ENCODE data around the gene DNAJB13. TPM values are rescaled to one million over a fixed set of nuclear protein-coding genes. Genes with fewer than 3 reads are reported as not detected.

The DNAJB13 gene
- total RNA-seq, 3 donors from 2014 or later (not counting 1 experiment from before 2014, with no cell fraction given): 0.45 TPM; not detected in 2

- intact Hi-C loops (cut with micrococcal nuclease): no loop called here
- no peak for DNase-seq
- H3K4me3 ChIP-seq (ENCODE audit: low read length): no peak overlapping the region
- no peaks in the 10 kb centered on the region for H3K4me1 Mint-ChIP-seq
- 97% methylated on average over 8 of the region's 9 CpGs for WGBS (ENCODE audit: insufficient coverage)
- no peak for TF ChIP-seq CTCF (IDR thresholded peaks at IDR 0.05)
- no peak overlapping the region for H3K27ac Mint-ChIP-seq
- no peak overlapping the region for H3K4me3 Mint-ChIP-seq
- no peaks in the 10 kb centered on the region for H3K9me3 ChIP-seq (ENCODE audit: control insufficient read depth, insufficient read depth, low read length)
- H3K27me3 ChIP-seq (ENCODE audit: control insufficient read depth, insufficient read depth, low read length): no peaks in the 10 kb centered on the region
- H3K36me3 ChIP-seq (ENCODE audit: control insufficient read depth, insufficient read depth, low read length): no peaks in the 10 kb centered on the region
- H3K27ac ChIP-seq (ENCODE audit: low read length): no peak overlapping the region
- H3K27me3 Mint-ChIP-seq (ENCODE audit: low read depth in 2 of 2): no peaks in the 10 kb centered on the region
- no peaks in the 10 kb centered on the region for H3K36me3 Mint-ChIP-seq
- H3K4me1 ChIP-seq (ENCODE audit: control insufficient read depth, insufficient read depth, low read length): no peaks in the 10 kb centered on the region
- no peak for ATAC-seq
- peaks cover 5 to 6% of the 10 kb centered on the region in 2 donors for H3K9me3 Mint-ChIP-seq
Observed at GRCh38 chr11:73940801-73941570, 9.8 kb upstream of the DNAJB13 start.

GRCh38 chr11:73942010-73942409, 8.8 kb upstream of the DNAJB13 start:
- intact Hi-C loops (cut with micrococcal nuclease): no loop called here
- Mint-ChIP-seq H3K9me3 (peaks cover 5 to 6% of the 10 kb centered on the region in 2 donors), H3K36me3 (no peaks in the 10 kb centered on the region), H3K27me3 (ENCODE audit: low read depth in 2 of 2) (peaks cover 0 to 3% of the 10 kb centered on the region in 2 donors), H3K27ac (no peak overlapping the region), H3K4me1 (no peaks in the 10 kb centered on the region), H3K4me3 (no peak overlapping the region)
- no peaks in the 10 kb centered on the region for H3K36me3 ChIP-seq (ENCODE audit: control insufficient read depth, insufficient read depth, low read length)
- WGBS (ENCODE audit: insufficient coverage): 81% methylated on average over 1 of the region's 1 CpG
- DNase-seq (no peak), ATAC-seq (no peak)
- no peak overlapping the region for H3K4me3 ChIP-seq (ENCODE audit: low read length)
- H3K9me3 ChIP-seq (ENCODE audit: control insufficient read depth, insufficient read depth, low read length): no peaks in the 10 kb centered on the region
- no peak overlapping the region for H3K27ac ChIP-seq (ENCODE audit: low read length)
- H3K4me1 ChIP-seq (ENCODE audit: control insufficient read depth, insufficient read depth, low read length): no peaks in the 10 kb centered on the region
- TF ChIP-seq CTCF (IDR thresholded peaks at IDR 0.05): no peak
- no peaks in the 10 kb centered on the region for H3K27me3 ChIP-seq (ENCODE audit: control insufficient read depth, insufficient read depth, low read length)

- no peak overlapping the region for H3K4me3 ChIP-seq (ENCODE audit: low read length)
- H3K27me3 ChIP-seq (ENCODE audit: control insufficient read depth, insufficient read depth, low read length): no peaks in the 10 kb centered on the region
- no peak for TF ChIP-seq CTCF (IDR thresholded peaks at IDR 0.05)
- no peaks in the 10 kb centered on the region for H3K36me3 ChIP-seq (ENCODE audit: control insufficient read depth, insufficient read depth, low read length)
- Mint-ChIP-seq H3K4me3 (no peak overlapping the region), H3K9me3 (peaks cover 4 to 6% of the 10 kb centered on the region in 2 donors), H3K36me3 (no peaks in the 10 kb centered on the region), H3K27ac (no peak overlapping the region), H3K27me3 (ENCODE audit: low read depth in 2 of 2) (peaks cover 0 to 3% of the 10 kb centered on the region in 2 donors), H3K4me1 (no peaks in the 10 kb centered on the region)
- WGBS (ENCODE audit: insufficient coverage): 91% methylated on average over 5 of the region's 6 CpGs
- H3K27ac ChIP-seq (ENCODE audit: low read length): no peak overlapping the region
- ATAC-seq (no peak), DNase-seq (no peak)
- intact Hi-C loops (cut with micrococcal nuclease): no loop called here
- no peaks in the 10 kb centered on the region for H3K4me1 ChIP-seq (ENCODE audit: control insufficient read depth, insufficient read depth, low read length)
- H3K9me3 ChIP-seq (ENCODE audit: control insufficient read depth, insufficient read depth, low read length): no peaks in the 10 kb centered on the region
Observed at GRCh38 chr11:73944085-73944484, 6.7 kb upstream of the DNAJB13 start.

- Mint-ChIP-seq H3K27ac (no peak overlapping the region), H3K27me3 (ENCODE audit: low read depth in 2 of 2) (peaks cover 0 to 3% of the 10 kb centered on the region in 2 donors), H3K4me3 (no peak overlapping the region), H3K9me3 (peaks cover 4 to 6% of the 10 kb centered on the region in 2 donors), H3K36me3 (no peaks in the 10 kb centered on the region), H3K4me1 (no peaks in the 10 kb centered on the region)
- TF ChIP-seq CTCF (IDR thresholded peaks at IDR 0.05): no peak
- no peak for ATAC-seq
- H3K27me3 ChIP-seq (ENCODE audit: control insufficient read depth, insufficient read depth, low read length): no peaks in the 10 kb centered on the region
- no peak overlapping the region for H3K27ac ChIP-seq (ENCODE audit: low read length)
- no peaks in the 10 kb centered on the region for H3K4me1 ChIP-seq (ENCODE audit: control insufficient read depth, insufficient read depth, low read length)
- no peaks in the 10 kb centered on the region for H3K9me3 ChIP-seq (ENCODE audit: control insufficient read depth, insufficient read depth, low read length)
- no peak overlapping the region for H3K4me3 ChIP-seq (ENCODE audit: low read length)
- WGBS (ENCODE audit: insufficient coverage): 88% methylated on average over 10 of the region's 10 CpGs
- intact Hi-C loops (cut with micrococcal nuclease): no loop called here
- no peaks in the 10 kb centered on the region for H3K36me3 ChIP-seq (ENCODE audit: control insufficient read depth, insufficient read depth, low read length)
- no peak for DNase-seq
Observed at GRCh38 chr11:73944901-73945300, 5.9 kb upstream of the DNAJB13 start.
